ENCODE measurements around the gene TCF7L2. TPM values are rescaled to one million over a fixed set of nuclear protein-coding genes. Genes with fewer than 3 reads are reported as not detected.

Gene TCF7L2
- polyA plus RNA-seq, 1 donor from 2014 or later = 1.7 TPM

- no peak for TF ChIP-seq EZH2 (IDR thresholded peaks at IDR 0.05; ENCODE audit: borderline replicate concordance, insufficient read depth, low read length, poor library complexity, severe bottlenecking)
- no peak for TF ChIP-seq SMC3 (conservative IDR thresholded peaks at IDR 0.05; ENCODE audit: poor library complexity)
- no peak for TF ChIP-seq MXI1 (conservative IDR thresholded peaks at IDR 0.05; ENCODE audit: poor library complexity, severe bottlenecking)
- Histone ChIP-seq H3K79me2 (replicated peaks; ENCODE audit: insufficient read depth, low read length) (peaks cover 36% of the 10 kb centered on the region), H3K4me2 (ENCODE audit: low read length) (no peak overlapping the region), H3K9ac (ENCODE audit: low read length) (peak overlapping the region; percentile 54), H4K20me1 (ENCODE audit: insufficient read depth) (no peaks in the 10 kb centered on the region), H3K36me3 (ENCODE audit: insufficient read depth, low read length) (no peaks in the 10 kb centered on the region), H2AFZ (ENCODE audit: low read depth, low read length) (peak overlapping the region; percentile 52), H3K27me3 (ENCODE audit: insufficient read depth, low read depth, low read length) (peaks cover 37% of the 10 kb centered on the region), H3F3A (ENCODE audit: insufficient read depth, low read length, poor library complexity, severe bottlenecking) (no peaks in the 10 kb centered on the region), H3K27ac (ENCODE audit: low read length) (no peak overlapping the region), H3K9me3 (ENCODE audit: low read length) (no peaks in the 10 kb centered on the region), H3K4me3 (ENCODE audit: low read length) (peak overlapping the region; percentile 64), H3K9me2 (ENCODE audit: insufficient read depth, low read length) (no peaks in the 10 kb centered on the region)
Measured at GRCh38 chr10:112949143-112949823, 764 bp upstream of the TCF7L2 start.

DNA sequence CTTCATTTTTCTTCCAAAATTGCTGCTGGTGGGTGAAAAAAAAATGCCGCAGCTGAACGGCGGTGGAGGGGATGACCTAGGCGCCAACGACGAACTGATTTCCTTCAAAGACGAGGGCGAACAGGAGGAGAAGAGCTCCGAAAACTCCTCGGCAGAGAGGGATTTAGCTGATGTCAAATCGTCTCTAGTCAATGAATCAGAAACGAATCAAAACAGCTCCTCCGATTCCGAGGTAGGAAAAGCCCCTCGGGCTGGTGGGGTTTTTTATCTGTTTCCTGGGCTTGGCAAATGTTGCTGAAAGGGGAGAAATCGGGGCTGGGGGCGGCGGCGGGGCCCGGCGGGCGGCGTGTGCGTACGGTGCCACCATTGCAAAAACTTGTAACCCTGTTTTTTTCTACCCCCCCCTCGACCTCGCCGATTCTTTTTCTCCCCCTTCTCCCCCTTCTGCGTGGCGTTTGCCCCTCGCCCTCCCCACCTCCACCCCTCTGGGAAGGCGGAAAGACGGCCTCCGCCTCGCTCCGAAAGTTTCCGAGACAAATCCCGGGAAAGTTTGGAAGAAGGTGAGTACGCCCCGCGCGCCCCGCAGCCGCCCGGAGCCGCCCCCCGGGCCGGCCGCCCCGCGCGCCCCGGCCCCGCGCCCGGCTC lies 789 bp downstream of the TCF7L2 start:
- H3K4me3 ChIP-seq (ENCODE audit: low read length) = peak overlapping the region; percentile 64

More for the DNA sequence above, 789 bp downstream of the TCF7L2 start:
- no peak overlapping the region for H2AFZ ChIP-seq (ENCODE audit: low read depth, low read length)
- H3K27me3 ChIP-seq (ENCODE audit: insufficient read depth, low read depth, low read length) = peaks cover 52% of the 10 kb centered on the region
- peaks cover 36% of the 10 kb centered on the region for H3K79me2 ChIP-seq (replicated peaks; ENCODE audit: insufficient read depth, low read length)
- H3K9me3 ChIP-seq (ENCODE audit: low read length) = no peaks in the 10 kb centered on the region
- no peaks in the 10 kb centered on the region for H3F3A ChIP-seq (ENCODE audit: insufficient read depth, low read length, poor library complexity, severe bottlenecking)
- H3K36me3 ChIP-seq (ENCODE audit: insufficient read depth, low read length) = no peaks in the 10 kb centered on the region
- H3K4me2 ChIP-seq (ENCODE audit: low read length) = peak overlapping the region; percentile 60
- H3K9me2 ChIP-seq (ENCODE audit: insufficient read depth, low read length) = no peaks in the 10 kb centered on the region
- no peaks in the 10 kb centered on the region for H4K20me1 ChIP-seq (ENCODE audit: insufficient read depth)
- no peak overlapping the region for H3K9ac ChIP-seq (ENCODE audit: low read length)
- no peak overlapping the region for H3K27ac ChIP-seq (ENCODE audit: low read length)
- TF ChIP-seq, protein P1, sequence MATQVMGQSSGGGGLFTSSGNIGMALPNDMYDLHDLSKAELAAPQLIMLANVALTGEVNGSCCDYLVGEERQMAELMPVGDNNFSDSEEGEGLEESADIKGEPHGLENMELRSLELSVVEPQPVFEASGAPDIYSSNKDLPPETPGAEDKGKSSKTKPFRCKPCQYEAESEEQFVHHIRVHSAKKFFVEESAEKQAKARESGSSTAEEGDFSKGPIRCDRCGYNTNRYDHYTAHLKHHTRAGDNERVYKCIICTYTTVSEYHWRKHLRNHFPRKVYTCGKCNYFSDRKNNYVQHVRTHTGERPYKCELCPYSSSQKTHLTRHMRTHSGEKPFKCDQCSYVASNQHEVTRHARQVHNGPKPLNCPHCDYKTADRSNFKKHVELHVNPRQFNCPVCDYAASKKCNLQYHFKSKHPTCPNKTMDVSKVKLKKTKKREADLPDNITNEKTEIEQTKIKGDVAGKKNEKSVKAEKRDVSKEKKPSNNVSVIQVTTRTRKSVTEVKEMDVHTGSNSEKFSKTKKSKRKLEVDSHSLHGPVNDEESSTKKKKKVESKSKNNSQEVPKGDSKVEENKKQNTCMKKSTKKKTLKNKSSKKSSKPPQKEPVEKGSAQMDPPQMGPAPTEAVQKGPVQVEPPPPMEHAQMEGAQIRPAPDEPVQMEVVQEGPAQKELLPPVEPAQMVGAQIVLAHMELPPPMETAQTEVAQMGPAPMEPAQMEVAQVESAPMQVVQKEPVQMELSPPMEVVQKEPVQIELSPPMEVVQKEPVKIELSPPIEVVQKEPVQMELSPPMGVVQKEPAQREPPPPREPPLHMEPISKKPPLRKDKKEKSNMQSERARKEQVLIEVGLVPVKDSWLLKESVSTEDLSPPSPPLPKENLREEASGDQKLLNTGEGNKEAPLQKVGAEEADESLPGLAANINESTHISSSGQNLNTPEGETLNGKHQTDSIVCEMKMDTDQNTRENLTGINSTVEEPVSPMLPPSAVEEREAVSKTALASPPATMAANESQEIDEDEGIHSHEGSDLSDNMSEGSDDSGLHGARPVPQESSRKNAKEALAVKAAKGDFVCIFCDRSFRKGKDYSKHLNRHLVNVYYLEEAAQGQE (IDR thresholded peaks at IDR 0.05; ENCODE audit: borderline replicate concordance) = no peak
- TF ChIP-seq POLR2AphosphoS5 (IDR thresholded peaks at IDR 0.05) (peak; percentile 45), EZH2 (IDR thresholded peaks at IDR 0.05; ENCODE audit: borderline replicate concordance, insufficient read depth, low read length, poor library complexity, severe bottlenecking) (peak; percentile 80), MXI1 (conservative IDR thresholded peaks at IDR 0.05; ENCODE audit: poor library complexity, severe bottlenecking) (no peak)
